ENCODE data around the gene ECI1.

GRCh38 chr16:2194166-2194834 is 57.1 kb downstream of the ECI1 start:
- TF ChIP-seq FOS (IDR thresholded peaks at IDR 0.05; ENCODE audit: low read depth, low read length) (no peak), POLR2A (IDR thresholded peaks at IDR 0.05; ENCODE audit: low read depth, low read length) (no peak), CEBPB (IDR thresholded peaks at IDR 0.05; ENCODE audit: low read depth, low read length) (no peak), MAZ (IDR thresholded peaks at IDR 0.05; ENCODE audit: borderline replicate concordance, low read depth, low read length) (no peak), BHLHE40 (IDR thresholded peaks at IDR 0.05; ENCODE audit: low read depth, low read length) (no peak), SMC3 (IDR thresholded peaks at IDR 0.05; ENCODE audit: low read depth, low read length) (no peak), NFE2L2 (IDR thresholded peaks at IDR 0.05; ENCODE audit: low read depth, low read length) (no peak), RAD21 (IDR thresholded peaks at IDR 0.05; ENCODE audit: low read length) (no peak), RFX5 (IDR thresholded peaks at IDR 0.05; ENCODE audit: low read depth, low read length) (no peak), MAFK (IDR thresholded peaks at IDR 0.05; ENCODE audit: low read depth, low read length) (no peak), MXI1 (IDR thresholded peaks at IDR 0.05; ENCODE audit: borderline replicate concordance, low read depth, low read length) (no peak)
- TF ChIP-seq, protein P1, sequence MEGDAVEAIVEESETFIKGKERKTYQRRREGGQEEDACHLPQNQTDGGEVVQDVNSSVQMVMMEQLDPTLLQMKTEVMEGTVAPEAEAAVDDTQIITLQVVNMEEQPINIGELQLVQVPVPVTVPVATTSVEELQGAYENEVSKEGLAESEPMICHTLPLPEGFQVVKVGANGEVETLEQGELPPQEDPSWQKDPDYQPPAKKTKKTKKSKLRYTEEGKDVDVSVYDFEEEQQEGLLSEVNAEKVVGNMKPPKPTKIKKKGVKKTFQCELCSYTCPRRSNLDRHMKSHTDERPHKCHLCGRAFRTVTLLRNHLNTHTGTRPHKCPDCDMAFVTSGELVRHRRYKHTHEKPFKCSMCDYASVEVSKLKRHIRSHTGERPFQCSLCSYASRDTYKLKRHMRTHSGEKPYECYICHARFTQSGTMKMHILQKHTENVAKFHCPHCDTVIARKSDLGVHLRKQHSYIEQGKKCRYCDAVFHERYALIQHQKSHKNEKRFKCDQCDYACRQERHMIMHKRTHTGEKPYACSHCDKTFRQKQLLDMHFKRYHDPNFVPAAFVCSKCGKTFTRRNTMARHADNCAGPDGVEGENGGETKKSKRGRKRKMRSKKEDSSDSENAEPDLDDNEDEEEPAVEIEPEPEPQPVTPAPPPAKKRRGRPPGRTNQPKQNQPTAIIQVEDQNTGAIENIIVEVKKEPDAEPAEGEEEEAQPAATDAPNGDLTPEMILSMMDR (conservative IDR thresholded peaks at IDR 0.05; ENCODE audit: low read depth, low read length) = no peak
- TF ChIP-seq, protein P2, sequence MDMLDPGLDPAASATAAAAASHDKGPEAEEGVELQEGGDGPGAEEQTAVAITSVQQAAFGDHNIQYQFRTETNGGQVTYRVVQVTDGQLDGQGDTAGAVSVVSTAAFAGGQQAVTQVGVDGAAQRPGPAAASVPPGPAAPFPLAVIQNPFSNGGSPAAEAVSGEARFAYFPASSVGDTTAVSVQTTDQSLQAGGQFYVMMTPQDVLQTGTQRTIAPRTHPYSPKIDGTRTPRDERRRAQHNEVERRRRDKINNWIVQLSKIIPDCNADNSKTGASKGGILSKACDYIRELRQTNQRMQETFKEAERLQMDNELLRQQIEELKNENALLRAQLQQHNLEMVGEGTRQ (IDR thresholded peaks at IDR 0.05; ENCODE audit: low read depth, low read length) = no peak

Data from IMR-90 (cell line).